MM.1S (cell line): Measurements from ENCODE around the gene HGF.

ENCODE experiments used
- CTCF ChIP-seq: fragments of 300-600 bp; sonication (generic); IDR thresholded peaks from 2 replicates; pipeline ENCODE4 v1.5.1; 2016; ENCODE audit warnings: antibody characterized with exemption, low read length, mixed read lengths
- EZH2 ChIP-seq: fragments of 300-600 bp; sonication (generic); optimal IDR thresholded peaks from 2 replicates; pipeline ENCODE3; 2017; ENCODE audit warnings: low read depth, mild to moderate bottlenecking, antibody characterized with exemption, low read length, mixed read lengths

- TF ChIP-seq CTCF (no peak), EZH2 (no peak)
Measured at GRCh38 chr7:81719865-81720264, 50.0 kb downstream of the HGF start.
